GM13977 (cell line): ENCODE data around the gene TMEM187.
A peak's percentile ranks its signal among the peaks of the same experiment; 100 is the strongest.

Experiments
- DNase-seq: peaks from one replicate; pipeline ENCODE4 v3.0.0; 2012; ENCODE audit warnings: low spot score
- CTCF ChIP-seq: IDR thresholded peaks from 2 replicates; pipeline ENCODE4 v1.5.1; 2012; ENCODE audit warnings: mild to moderate bottlenecking, control low read depth; ENCODE audit not compliant: insufficient read depth; ENCODE audit errors: extremely low read depth, missing control alignments
- in situ Hi-C: fragments of 300-500 bp; cut with MboI; formaldehyde crosslinking; loops from one replicate; pipeline ENCODE4 v1.12.0; 2022; ENCODE audit warnings: low sequenced_read_pairs, low pct_unique_long_range_greater_than_20kb, mixed read lengths, inconsistent platforms; ENCODE audit not compliant: unreplicated experiment

TMEM187 gene

DNA sequence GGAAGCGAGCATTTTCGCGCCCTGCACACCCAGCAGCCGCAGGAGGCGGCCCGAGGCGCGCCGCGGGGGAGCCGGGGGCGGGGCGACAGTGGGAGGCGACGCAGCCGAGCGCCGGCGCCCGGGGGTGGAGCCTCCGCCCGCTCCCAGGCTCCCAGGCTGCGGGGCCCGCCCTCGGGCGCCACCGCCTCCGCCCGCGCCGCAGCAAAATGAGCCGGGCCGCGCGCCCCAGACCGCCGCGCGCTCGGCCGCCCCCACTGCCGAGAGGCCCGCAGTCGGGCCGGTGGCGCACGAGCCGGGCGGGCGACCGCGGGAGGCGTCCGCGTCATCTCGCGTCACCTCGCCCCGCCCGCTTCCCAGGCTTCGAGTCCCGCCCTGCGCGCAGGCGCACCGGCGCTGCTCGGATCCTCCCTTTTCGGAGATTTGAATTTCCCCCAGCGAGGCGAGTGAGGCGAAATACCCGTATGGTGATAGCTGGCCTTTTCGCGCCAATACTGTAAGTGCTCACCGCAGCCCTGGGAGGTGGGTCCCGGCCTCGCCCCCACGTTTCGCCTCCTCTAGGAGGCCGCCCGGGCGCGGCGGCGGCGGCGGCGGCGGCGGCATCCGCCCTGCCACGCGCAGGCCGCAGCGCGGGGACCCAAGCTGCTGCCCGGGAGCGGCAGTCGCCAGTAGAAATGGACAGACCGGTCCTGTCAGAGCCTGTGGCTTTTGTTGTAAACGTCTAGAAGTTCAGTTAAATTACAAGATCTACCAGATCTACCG is at the start of gene TMEM187:
Gene TMEM187 (plus strand): TSS at position 387 of the 759 bp plus-strand sequence. CDS start 9,309 bp downstream, outside the sequence.
- in situ Hi-C loops: no loop called here
- TF ChIP-seq CTCF: no peak
- DNase-seq: peak; percentile 96

DNA sequence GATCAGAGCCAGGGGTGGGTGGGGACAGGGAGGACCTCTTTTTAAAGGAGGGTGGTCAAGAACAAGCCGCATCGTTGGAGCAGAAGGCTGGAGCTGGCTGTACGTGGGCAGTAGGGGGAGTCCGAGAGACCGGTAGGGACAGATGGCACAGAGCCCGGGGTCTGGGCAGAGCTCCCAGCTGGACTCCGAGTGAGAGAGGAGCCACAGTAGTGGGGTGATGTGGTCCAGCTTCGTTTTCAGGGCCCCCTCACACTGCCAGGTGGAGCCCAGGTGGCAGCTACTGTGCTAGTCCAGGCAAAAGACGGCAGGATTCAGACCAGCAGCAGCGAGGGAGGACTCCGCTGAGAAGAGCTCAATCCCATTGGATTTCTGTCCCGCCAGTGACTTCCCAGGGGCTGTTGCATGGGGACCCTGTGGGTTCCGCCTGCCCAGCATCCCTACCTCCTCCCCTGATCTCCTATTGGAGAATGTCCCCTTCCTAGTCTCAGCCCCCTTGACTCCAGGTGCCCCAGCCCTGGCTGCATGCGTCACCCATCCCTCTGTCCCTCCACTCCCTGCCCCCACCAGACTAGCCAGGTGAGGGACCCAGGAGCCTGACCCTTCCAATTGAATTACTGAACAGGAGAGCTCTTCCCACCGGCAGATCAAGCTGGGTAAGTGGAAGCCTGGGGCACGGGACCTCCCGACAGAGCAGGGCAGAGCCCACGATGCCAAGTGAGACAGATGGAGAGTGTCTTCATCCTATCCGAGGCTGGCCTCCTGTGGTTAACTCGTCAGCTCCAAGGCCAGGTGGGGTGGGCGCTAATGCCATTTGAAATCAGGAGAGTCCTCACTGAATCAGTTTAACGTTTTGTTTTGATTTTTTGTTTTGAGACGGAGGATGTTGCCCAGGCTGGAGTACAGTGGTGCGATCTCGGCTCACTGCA is 49.4 kb upstream of the TMEM187 start:
- peak; percentile 59 for TF ChIP-seq CTCF
- DNase-seq: peak; percentile 58
- in situ Hi-C loops: no loop called here

DNA sequence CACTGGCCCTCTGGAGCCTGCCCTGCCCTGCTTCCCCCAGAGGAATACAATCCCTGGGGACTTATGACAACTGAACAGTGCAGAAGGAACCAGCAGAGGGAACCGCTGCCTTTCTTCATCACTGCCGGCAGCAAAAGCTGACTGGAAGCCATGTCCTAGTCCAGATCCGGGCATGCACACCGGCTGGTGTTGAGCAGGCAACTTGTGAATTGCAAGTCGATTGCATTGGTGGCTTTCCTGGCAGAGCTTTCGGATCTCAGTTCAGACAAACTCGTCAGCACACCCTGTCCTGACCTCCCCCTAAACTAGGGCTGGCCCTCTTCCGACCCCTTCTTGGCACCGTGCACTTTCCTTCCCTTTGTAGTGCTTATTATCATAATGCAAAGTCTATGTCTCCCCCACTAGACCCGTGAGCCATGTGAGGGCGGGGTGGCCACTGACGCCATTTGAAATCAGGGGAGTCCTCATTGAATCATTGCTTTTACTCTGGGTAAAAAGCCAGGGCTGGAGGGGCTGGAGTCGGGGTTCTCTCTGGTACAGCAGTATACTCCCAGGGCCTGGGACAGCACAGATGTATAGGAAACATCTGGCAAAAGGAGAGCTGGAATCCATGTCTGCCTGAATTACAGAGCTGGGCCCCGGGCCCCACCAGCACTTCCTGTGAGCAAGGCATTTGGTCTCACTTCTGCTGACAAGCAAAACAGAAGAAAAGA is 48.2 kb upstream of the TMEM187 start:
- in situ Hi-C loops: no loop called here
- DNase-seq: peak; percentile 57
- TF ChIP-seq CTCF: peak; percentile 20

GRCh38 chrX:153925387-153925738 is 47.2 kb upstream of the TMEM187 start:
- in situ Hi-C loops: loop anchor here (25.0 kb wide), 1 partner anchor 963 kb away; no protein-coding TSS in a partner anchor
- no peak for DNase-seq

DNA sequence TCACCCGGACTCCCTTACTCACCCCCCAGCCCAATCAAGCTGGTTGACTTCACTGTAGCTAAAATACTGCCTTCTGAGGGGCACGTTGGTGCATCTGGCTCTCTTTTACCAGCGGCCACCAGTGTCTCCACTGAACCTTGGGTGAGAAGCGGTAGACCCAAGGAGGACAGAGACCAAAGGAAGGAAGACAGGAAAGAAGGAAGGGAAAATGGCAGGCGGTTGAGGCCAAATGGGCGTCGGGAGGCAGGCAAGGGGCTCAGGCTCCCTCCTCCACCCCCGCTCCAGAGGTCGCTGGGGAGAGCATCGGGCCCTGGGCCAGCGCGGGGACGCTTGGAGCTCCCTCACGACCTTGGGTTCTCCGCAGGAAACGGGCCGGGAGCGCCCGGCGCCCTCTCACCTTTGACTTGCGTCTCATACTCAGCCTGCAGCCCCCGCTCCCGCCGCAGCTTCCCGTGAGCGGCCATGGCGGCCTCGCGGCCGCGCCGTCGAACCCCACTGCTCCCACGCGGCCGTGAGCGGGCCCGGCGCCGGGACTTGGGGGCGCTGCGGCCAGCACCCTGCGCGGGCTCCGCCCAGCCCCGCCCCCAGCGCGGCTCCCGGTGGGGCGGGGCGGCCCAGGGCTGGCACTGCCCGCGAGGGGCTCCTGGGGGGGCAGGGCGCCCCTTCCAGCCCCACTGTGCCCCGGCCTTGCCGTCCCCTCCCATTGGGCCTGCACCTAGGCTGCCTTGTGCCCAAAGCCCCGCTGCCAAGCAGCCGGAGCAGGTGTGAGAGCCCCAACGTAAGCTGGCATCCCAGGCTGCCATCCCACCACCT is 46.6 kb upstream of the TMEM187 start, which contains the start of gene ARHGAP4:
Gene ARHGAP4 (minus strand): TSS at position 526 of the 813 bp plus-strand sequence. CDS start 62 bp downstream, at position 464.
- TF ChIP-seq CTCF: peak; percentile 6
- in situ Hi-C loops: loop anchor here (25.0 kb wide), 1 partner anchor 964 kb away; no protein-coding TSS in a partner anchor
- DNase-seq: peak; percentile 62

More at GRCh38 chrX:153925387-153925738, 47.2 kb upstream of the TMEM187 start:
- TF ChIP-seq CTCF: no peak
